Airway epithelial cell (primary cell): ENCODE results near the gene UPK1B. TPM values are rescaled to one million over a fixed set of nuclear protein-coding genes. Genes with fewer than 3 reads are reported as not detected.

Source experiments
- total RNA-seq: library from RNA; depleted of rRNA; stranded (reverse); fragments of >200 nt; gene quantifications from 2 replicates; pipeline ENCODE4 v1.2.3, GENCODE V29; 2015

Gene UPK1B
- 179 and 199 TPM in 2 replicates for total RNA-seq

GRCh38 chr3:119173325-119173724, at the start of gene UPK1B:
TSS of gene UPK1B (plus strand) at chr3:119173598. CDS start at chr3:119186742, 13,144 bp downstream.

GRCh38 chr3:119145500-119146167, 27.8 kb upstream of the UPK1B start, which contains the start of gene TEX55:
TSS of gene TEX55 (plus strand) at chr3:119146165. CDS start at chr3:119146190, 25 bp downstream.

GRCh38 chr3:119240591-119241434, 67.4 kb downstream of the UPK1B start, which contains the start of gene B4GALT4:
TSS of gene B4GALT4 (minus strand) at chr3:119240878. CDS start at chr3:119230099, 10,779 bp downstream.

Other genes starting within 250 kb of the UPK1B start
- 0.14 TPM in 1 of 2 replicates, not detected in the other for gene IGSF11, start 138.8 kb upstream of the UPK1B start, total RNA-seq
- gene TEX55, start 27.4 kb upstream of the UPK1B start, total RNA-seq: not detected in 2 replicates
- 34.3 and 51.7 TPM in 2 replicates for gene B4GALT4, start 67.3 kb downstream of the UPK1B start, total RNA-seq
- 1.1 and 2.3 TPM in 2 replicates for gene ARHGAP31, start 120.8 kb downstream of the UPK1B start, total RNA-seq